Natural killer cell treated with Interleukin-12 subunit alpha and Interleukin-12 subunit beta and Interleukin-15 and Interleukin-18, amount 100 ng/mL, for 72 hours (primary cell): ENCODE results near the gene VAT1L. TPM values are rescaled to one million over a fixed set of nuclear protein-coding genes. Genes with fewer than 3 reads are reported as not detected.

Source experiments
- ATAC-seq, 2 donors: fragments of 150-1000 bp; cut with Tn5 transposase in 1 of 2; sonication (Bioruptor Pico), chemical (Tn5 transposase) in 1 of 2; 2 replicates each; pipeline ENCODE4 v1.10.0; 2021
- DNase-seq: peaks from one replicate; pipeline ENCODE4 v3.0.0; 2022; ENCODE audit warnings: low spot score
- H3K27ac Mint-ChIP-seq, 2 donors: 1 replicate in 1 of 2; 2 replicates in 1 of 2; pipeline ENCODE4 v1.8.0; 2022; ENCODE audit warnings: mixed read lengths in 2 of 2, mild to moderate bottlenecking in 1 of 2, moderate library complexity in 1 of 2
- H3K27me3 Mint-ChIP-seq, 2 donors: 1 replicate in 1 of 2; 2 replicates in 1 of 2; pipeline ENCODE4 v1.8.0; 2022; ENCODE audit warnings: mixed read lengths in 2 of 2
- H3K36me3 Mint-ChIP-seq: one replicate; pipeline ENCODE4 v1.8.0; 2022; ENCODE audit warnings: mixed read lengths
- H3K4me1 Mint-ChIP-seq, 2 donors: 1 replicate in 1 of 2; 2 replicates in 1 of 2; pipeline ENCODE4 v1.8.0; 2022; ENCODE audit warnings: low read depth in 2 of 2, mixed read lengths in 2 of 2, mild to moderate bottlenecking in 1 of 2
- H3K4me3 Mint-ChIP-seq: one replicate; pipeline ENCODE4 v1.8.0; 2022; ENCODE audit warnings: mixed read lengths
- H3K9me3 Mint-ChIP-seq: 2 replicates; pipeline ENCODE4 v1.8.0; 2022; ENCODE audit warnings: mixed read lengths
- total RNA-seq, 2 donors: library from RNA; stranded (reverse); gene quantifications; one replicate each; pipeline ENCODE4 v1.2.3, GENCODE V29; 2022

VAT1L gene
- total RNA-seq, 2 donors from 2014 or later: 0.11 TPM; not detected in 1

- Mint-ChIP-seq H3K4me3 (no peak overlapping the region), H3K9me3 (no peaks in the 10 kb centered on the region), H3K4me1 (no peaks in the 10 kb centered on the region), H3K27me3 (peaks cover 13 to 20% of the 10 kb centered on the region in 2 donors), H3K36me3 (no peaks in the 10 kb centered on the region), H3K27ac (no peak overlapping the region)
- ATAC-seq (no peak), DNase-seq (no peak)
Measured at GRCh38 chr16:77762262-77762661, 26.1 kb upstream of the VAT1L start.

- Mint-ChIP-seq H3K4me3 (no peak overlapping the region), H3K27ac (no peak overlapping the region), H3K27me3 (peaks cover 9 to 28% of the 10 kb centered on the region in 2 donors), H3K9me3 (no peaks in the 10 kb centered on the region), H3K4me1 (no peaks in the 10 kb centered on the region), H3K36me3 (no peaks in the 10 kb centered on the region)
- ATAC-seq: no peak
- no peak for DNase-seq
Measured at GRCh38 chr16:77763994-77764393, 24.4 kb upstream of the VAT1L start.

GRCh38 chr16:77767211-77767610 is 21.2 kb upstream of the VAT1L start:
- Mint-ChIP-seq H3K27me3 (peaks cover 6 to 22% of the 10 kb centered on the region in 2 donors), H3K4me1 (no peaks in the 10 kb centered on the region), H3K4me3 (no peak overlapping the region), H3K36me3 (no peaks in the 10 kb centered on the region), H3K27ac (no peak overlapping the region), H3K9me3 (no peaks in the 10 kb centered on the region)
- no peak for DNase-seq
- ATAC-seq: no peak

- no peaks in the 10 kb centered on the region for H3K4me1 Mint-ChIP-seq
- H3K27ac Mint-ChIP-seq: no peak overlapping the region
- no peaks in the 10 kb centered on the region for H3K36me3 Mint-ChIP-seq
- DNase-seq (no peak), ATAC-seq (no peak)
- H3K9me3 Mint-ChIP-seq: no peaks in the 10 kb centered on the region
- no peak overlapping the region for H3K4me3 Mint-ChIP-seq
- H3K27me3 Mint-ChIP-seq: peaks cover 6 to 22% of the 10 kb centered on the region in 2 donors
Measured at GRCh38 chr16:77767826-77768225, 20.5 kb upstream of the VAT1L start.

GRCh38 chr16:77775911-77776909 is 12.2 kb upstream of the VAT1L start:
- Mint-ChIP-seq H3K27me3 (peaks cover 0 to 11% of the 10 kb centered on the region in 2 donors), H3K36me3 (no peaks in the 10 kb centered on the region), H3K4me1 (no peaks in the 10 kb centered on the region), H3K4me3 (no peak overlapping the region), H3K27ac (no peak overlapping the region), H3K9me3 (no peaks in the 10 kb centered on the region)
- no peak for ATAC-seq
- DNase-seq: no peak

GRCh38 chr16:77777745-77778144 is 10.6 kb upstream of the VAT1L start:
- H3K36me3 Mint-ChIP-seq: no peaks in the 10 kb centered on the region
- no peak overlapping the region for H3K4me3 Mint-ChIP-seq
- H3K9me3 Mint-ChIP-seq: no peaks in the 10 kb centered on the region
- H3K27ac Mint-ChIP-seq: no peak overlapping the region
- H3K4me1 Mint-ChIP-seq: no peaks in the 10 kb centered on the region
- H3K27me3 Mint-ChIP-seq: peaks cover 2 to 11% of the 10 kb centered on the region in 2 donors
- ATAC-seq: no peak
- DNase-seq: no peak

- H3K4me3 Mint-ChIP-seq: no peak overlapping the region
Measured at GRCh38 chr16:77780378-77780837, 8.0 kb upstream of the VAT1L start.

GRCh38 chr16:77781091-77781490 is 7.3 kb upstream of the VAT1L start:
- H3K27ac Mint-ChIP-seq: no peak overlapping the region
- no peaks in the 10 kb centered on the region for H3K9me3 Mint-ChIP-seq
- H3K4me1 Mint-ChIP-seq: no peaks in the 10 kb centered on the region
- no peaks in the 10 kb centered on the region for H3K36me3 Mint-ChIP-seq
- DNase-seq: no peak
- H3K27me3 Mint-ChIP-seq: peaks cover 2 to 11% of the 10 kb centered on the region in 2 donors
- no peak for ATAC-seq
- no peak overlapping the region for H3K4me3 Mint-ChIP-seq

More at GRCh38 chr16:77780378-77780837, 8.0 kb upstream of the VAT1L start:
- ATAC-seq (no peak), DNase-seq (no peak)
- Mint-ChIP-seq H3K27me3 (peaks cover 2 to 12% of the 10 kb centered on the region in 2 donors), H3K4me1 (no peaks in the 10 kb centered on the region), H3K9me3 (no peaks in the 10 kb centered on the region), H3K36me3 (no peaks in the 10 kb centered on the region), H3K27ac (no peak overlapping the region)

GRCh38 chr16:77782694-77783093 is 5.7 kb upstream of the VAT1L start:
- H3K27me3 Mint-ChIP-seq: peaks cover 18 to 23% of the 10 kb centered on the region in 2 donors
- H3K36me3 Mint-ChIP-seq: no peaks in the 10 kb centered on the region
- H3K27ac Mint-ChIP-seq: no peak overlapping the region
- no peak overlapping the region for H3K4me3 Mint-ChIP-seq
- H3K4me1 Mint-ChIP-seq: no peaks in the 10 kb centered on the region
- no peak for ATAC-seq
- no peaks in the 10 kb centered on the region for H3K9me3 Mint-ChIP-seq
- no peak for DNase-seq

- no peaks in the 10 kb centered on the region for H3K36me3 Mint-ChIP-seq
- ATAC-seq (no peak), DNase-seq (no peak)
- peaks cover 4 to 6% of the 10 kb centered on the region in 2 donors for H3K4me1 Mint-ChIP-seq
- H3K4me3 Mint-ChIP-seq: no peak overlapping the region
- peaks cover 26 to 34% of the 10 kb centered on the region in 2 donors for H3K27me3 Mint-ChIP-seq
- H3K9me3 Mint-ChIP-seq: no peaks in the 10 kb centered on the region
- H3K27ac Mint-ChIP-seq: no peak overlapping the region
Measured at GRCh38 chr16:77784441-77785372, 3.7 kb upstream of the VAT1L start.

GRCh38 chr16:77785373-77785764 is 3.0 kb upstream of the VAT1L start:
- DNase-seq: no peak
- Mint-ChIP-seq H3K27me3 (peaks cover 29 to 41% of the 10 kb centered on the region in 2 donors), H3K4me1 (peaks cover 4 to 6% of the 10 kb centered on the region in 2 donors), H3K27ac (no peak overlapping the region), H3K36me3 (no peaks in the 10 kb centered on the region), H3K9me3 (no peaks in the 10 kb centered on the region), H3K4me3 (no peak overlapping the region)
- no peak for ATAC-seq

- Mint-ChIP-seq H3K27me3 (peaks cover 33 to 49% of the 10 kb centered on the region in 2 donors), H3K36me3 (no peaks in the 10 kb centered on the region), H3K27ac (no peak overlapping the region), H3K4me1 (peaks cover 4 to 6% of the 10 kb centered on the region in 2 donors), H3K9me3 (no peaks in the 10 kb centered on the region), H3K4me3 (no peak overlapping the region)
- ATAC-seq (no peak), DNase-seq (no peak)
Measured at GRCh38 chr16:77786186-77786847, 2.0 kb upstream of the VAT1L start.

- H3K4me1 Mint-ChIP-seq: peaks cover 4 to 6% of the 10 kb centered on the region in 2 donors
- DNase-seq (no peak), ATAC-seq (no peak)
- no peak overlapping the region for H3K4me3 Mint-ChIP-seq
- H3K27me3 Mint-ChIP-seq: peaks cover 42 to 59% of the 10 kb centered on the region in 2 donors
- H3K36me3 Mint-ChIP-seq: no peaks in the 10 kb centered on the region
- H3K9me3 Mint-ChIP-seq: no peaks in the 10 kb centered on the region
- no peak overlapping the region for H3K27ac Mint-ChIP-seq
Measured at GRCh38 chr16:77787452-77787851, 912 bp upstream of the VAT1L start.
